ENCODE results near the gene S100PBP. TPM values are rescaled to one million over a fixed set of nuclear protein-coding genes. Genes with fewer than 3 reads are reported as not detected.
A peak's percentile ranks its signal among the peaks of the same experiment; 100 is the strongest.
"Not testable (repeated sequence)": the region's sequence is repeated elsewhere in the genome, so short reads cannot be mapped to it uniquely, and the experiment has no call there.

Gene S100PBP
- total RNA-seq, 4 donors from 2014 or later: 25.4 to 46.9 (median 29.8) TPM

DNA sequence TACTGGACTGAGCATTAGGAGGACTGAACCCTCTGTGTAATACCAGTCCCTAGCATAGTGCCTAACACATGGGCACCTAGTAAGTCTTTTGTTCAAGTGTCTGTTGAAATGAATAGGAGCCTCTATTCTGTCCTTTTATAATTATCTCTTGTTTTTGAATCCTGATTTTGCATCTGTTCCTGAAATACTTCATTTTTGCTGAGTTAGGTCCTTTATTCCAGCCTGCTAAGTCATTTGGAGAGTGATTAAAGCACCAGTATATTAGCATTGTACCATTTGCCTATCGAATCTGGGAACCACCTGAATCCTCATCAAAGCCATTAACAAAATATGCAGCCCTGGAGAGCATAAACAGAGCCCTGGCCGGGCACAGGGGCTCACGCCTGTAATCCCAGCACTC lies 32.6 kb upstream of the S100PBP start:
- Histone ChIP-seq H3K27me3 (no peaks in the 10 kb centered on the region), H3K27ac (no peak overlapping the region), H3K9me3 (no peaks in the 10 kb centered on the region), H3K36me3 (peaks cover 0 to 93% of the 10 kb centered on the region in 2 donors), H3K4me1 (peaks cover 0 to 17% (median 0%) of the 10 kb centered on the region in 3 donors), H3K4me3 (no peak overlapping the region)
- no peak for ATAC-seq
- TF ChIP-seq, protein P1, sequence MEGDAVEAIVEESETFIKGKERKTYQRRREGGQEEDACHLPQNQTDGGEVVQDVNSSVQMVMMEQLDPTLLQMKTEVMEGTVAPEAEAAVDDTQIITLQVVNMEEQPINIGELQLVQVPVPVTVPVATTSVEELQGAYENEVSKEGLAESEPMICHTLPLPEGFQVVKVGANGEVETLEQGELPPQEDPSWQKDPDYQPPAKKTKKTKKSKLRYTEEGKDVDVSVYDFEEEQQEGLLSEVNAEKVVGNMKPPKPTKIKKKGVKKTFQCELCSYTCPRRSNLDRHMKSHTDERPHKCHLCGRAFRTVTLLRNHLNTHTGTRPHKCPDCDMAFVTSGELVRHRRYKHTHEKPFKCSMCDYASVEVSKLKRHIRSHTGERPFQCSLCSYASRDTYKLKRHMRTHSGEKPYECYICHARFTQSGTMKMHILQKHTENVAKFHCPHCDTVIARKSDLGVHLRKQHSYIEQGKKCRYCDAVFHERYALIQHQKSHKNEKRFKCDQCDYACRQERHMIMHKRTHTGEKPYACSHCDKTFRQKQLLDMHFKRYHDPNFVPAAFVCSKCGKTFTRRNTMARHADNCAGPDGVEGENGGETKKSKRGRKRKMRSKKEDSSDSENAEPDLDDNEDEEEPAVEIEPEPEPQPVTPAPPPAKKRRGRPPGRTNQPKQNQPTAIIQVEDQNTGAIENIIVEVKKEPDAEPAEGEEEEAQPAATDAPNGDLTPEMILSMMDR (IDR thresholded peaks at IDR 0.05): no peak
- no peak for TF ChIP-seq EP300 (IDR thresholded peaks at IDR 0.05)
- no peak for TF ChIP-seq POLR2A (IDR thresholded peaks at IDR 0.05)
- TF ChIP-seq POLR2AphosphoS5 (IDR thresholded peaks at IDR 0.05): no peak
- 71 to 83% methylated on average over 1 of the region's 3 CpGs for WGBS, 2 donors (ENCODE audit: low coverage in 1 of 2)

DNA sequence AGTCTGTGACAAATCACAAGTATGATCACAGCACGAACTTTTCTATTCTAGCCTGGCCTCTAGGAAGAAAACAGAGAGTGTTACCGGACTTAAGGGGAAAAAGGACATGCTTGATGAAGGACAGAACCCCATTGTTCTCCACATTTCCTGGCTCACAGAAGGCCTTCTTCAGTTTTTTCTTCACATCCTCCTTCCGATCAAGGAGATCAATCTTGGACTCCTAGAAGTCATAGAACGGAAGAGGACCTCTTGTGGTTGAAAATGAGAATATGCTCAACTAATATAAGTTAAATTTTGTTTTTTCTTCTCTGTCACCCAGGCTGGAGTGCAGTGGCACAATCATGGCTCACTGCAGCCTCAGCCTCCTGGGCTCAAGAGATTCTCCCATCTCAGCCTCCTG lies 30.6 kb upstream of the S100PBP start:
- Histone ChIP-seq H3K27me3 (no peaks in the 10 kb centered on the region), H3K27ac (peak overlapping the region in 1 of 4 donors; percentile 2), H3K36me3 (peaks cover 3 to 91% of the 10 kb centered on the region in 2 donors), H3K4me1 (peaks cover 0 to 18% (median 0%) of the 10 kb centered on the region in 3 donors), H3K9me3 (no peaks in the 10 kb centered on the region), H3K4me3 (no peak overlapping the region)
- WGBS, 2 donors (ENCODE audit: low coverage in 1 of 2): 45 to 50% methylated on average over 4 of the region's 4 CpGs
- TF ChIP-seq POLR2AphosphoS5 (IDR thresholded peaks at IDR 0.05): no peak
- no peak for TF ChIP-seq POLR2A (IDR thresholded peaks at IDR 0.05)
- TF ChIP-seq EP300 (IDR thresholded peaks at IDR 0.05): no peak
- TF ChIP-seq, protein P1 (IDR thresholded peaks at IDR 0.05): peak in 3 of 4 experiments; percentile 28 to 32 (median 31)
- no peak for ATAC-seq

DNA sequence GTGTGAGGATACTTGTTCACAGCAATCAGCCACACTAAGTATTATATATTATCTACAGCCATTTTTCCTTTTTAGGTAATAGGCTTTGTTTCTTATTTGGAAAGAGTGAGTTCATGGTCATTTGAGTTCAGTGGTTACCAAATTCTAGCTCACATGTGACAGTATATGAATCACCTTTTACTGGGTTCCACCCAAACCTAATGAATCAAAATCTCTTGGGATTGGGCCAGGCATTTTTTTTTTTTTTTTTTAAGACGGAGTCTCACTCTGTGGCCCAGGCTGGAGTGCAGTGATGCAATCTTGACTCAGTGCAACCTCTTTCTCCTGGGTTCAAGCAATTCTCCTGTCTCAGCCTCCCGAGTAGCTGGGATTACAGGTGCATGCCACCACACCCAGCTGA lies 28.1 kb upstream of the S100PBP start:
- peak; percentile 66 for TF ChIP-seq POLR2AphosphoS5 (IDR thresholded peaks at IDR 0.05)
- ATAC-seq: peak; percentile 86
- Histone ChIP-seq H3K36me3 (peaks cover 3 to 91% of the 10 kb centered on the region in 2 donors), H3K4me1 (peaks cover 0 to 18% (median 0%) of the 10 kb centered on the region in 3 donors), H3K27ac (peak overlapping the region in 1 of 4 donors; percentile 51)
- H3K4me3 ChIP-seq, H3K9me3 ChIP-seq, H3K27me3 ChIP-seq: not testable (repeated sequence)
- 40% methylated on average over 2 of the region's 2 CpGs; no CpG with 5 or more reads in 1 of the 2 donors for WGBS, 2 donors (ENCODE audit: low coverage in 1 of 2)

DNA sequence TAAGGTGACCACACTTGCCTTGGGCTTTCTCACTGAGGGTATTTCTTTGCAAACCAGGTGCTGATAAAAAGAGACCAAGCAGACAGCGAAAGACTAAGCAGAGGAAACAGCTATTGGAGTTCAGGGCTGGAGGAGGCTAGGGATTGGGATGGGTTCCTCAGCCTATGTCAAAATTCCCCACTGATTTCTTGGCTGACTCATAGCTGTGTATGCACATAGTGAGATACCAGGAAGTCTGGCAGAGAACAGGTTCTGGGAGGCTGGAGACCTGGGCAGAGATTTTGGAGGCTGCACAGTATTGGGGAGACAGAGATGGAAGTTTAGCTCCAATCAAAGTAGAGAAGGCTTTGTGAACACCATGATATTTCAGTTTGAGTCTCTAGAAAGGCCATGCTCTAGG lies 25.6 kb upstream of the S100PBP start:
- Histone ChIP-seq H3K4me3 (no peak overlapping the region), H3K27ac (no peak overlapping the region), H3K27me3 (no peaks in the 10 kb centered on the region), H3K9me3 (no peaks in the 10 kb centered on the region), H3K36me3 (peaks cover 3 to 88% of the 10 kb centered on the region in 2 donors), H3K4me1 (peaks cover 0 to 15% (median 0%) of the 10 kb centered on the region in 3 donors)
- TF ChIP-seq, protein P1 (IDR thresholded peaks at IDR 0.05): no peak
- no peak for TF ChIP-seq POLR2A (IDR thresholded peaks at IDR 0.05)
- no peak for TF ChIP-seq POLR2AphosphoS5 (IDR thresholded peaks at IDR 0.05)
- no peak for TF ChIP-seq EP300 (IDR thresholded peaks at IDR 0.05)
- WGBS, 2 donors (ENCODE audit: low coverage in 1 of 2): 100% methylated on average over 1 of the region's 1 CpG
- no peak for ATAC-seq

DNA sequence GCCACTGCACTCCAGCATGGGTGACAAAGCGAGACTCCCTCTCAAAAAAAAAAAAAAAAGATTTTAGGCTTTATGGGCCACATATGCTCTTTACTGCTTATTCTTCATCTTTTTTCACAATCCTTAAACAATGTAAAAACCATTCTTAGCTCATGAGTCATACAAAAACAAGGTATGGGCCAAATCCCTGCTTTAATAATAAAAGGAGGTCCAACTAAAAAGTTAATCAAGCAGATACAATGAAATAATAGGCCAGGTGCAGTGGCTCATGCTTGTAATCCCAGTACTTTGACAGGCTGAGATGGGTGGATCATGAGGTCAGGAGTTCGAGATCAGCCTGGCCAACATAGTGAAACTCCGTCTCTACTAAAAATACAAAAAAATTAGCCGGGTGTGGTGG lies 21.7 kb upstream of the S100PBP start:
- H3K4me1 ChIP-seq, H3K27ac ChIP-seq, ATAC-seq, H3K9me3 ChIP-seq, H3K4me3 ChIP-seq, H3K27me3 ChIP-seq: not testable (repeated sequence)
- WGBS, 2 donors (ENCODE audit: low coverage in 1 of 2): 89 to 98% methylated on average over 4 of the region's 4 CpGs
- peaks cover 3 to 93% of the 10 kb centered on the region in 2 donors for H3K36me3 ChIP-seq

DNA sequence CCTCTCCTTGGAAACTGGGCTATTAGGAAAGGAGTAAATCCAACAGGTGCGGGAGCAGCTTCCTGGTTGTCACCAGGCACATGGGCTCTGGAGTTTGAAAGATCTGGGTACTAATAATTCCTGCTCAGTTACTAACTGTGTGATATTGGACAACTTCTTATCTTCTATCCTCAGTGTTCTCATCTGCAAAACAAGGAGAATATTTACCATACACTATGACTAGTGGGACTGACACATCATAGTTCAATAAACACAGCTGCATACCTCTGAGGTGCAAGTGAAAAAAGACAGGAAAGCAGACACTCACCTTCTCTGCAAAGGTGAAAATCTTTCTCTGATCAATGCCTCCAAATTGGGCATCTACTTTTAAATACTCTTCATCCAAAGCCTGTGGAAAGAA lies 20.0 kb upstream of the S100PBP start:
- peaks cover 0 to 84% of the 10 kb centered on the region in 2 donors for H3K36me3 ChIP-seq

More for the DNA sequence above, 20.0 kb upstream of the S100PBP start:
- Histone ChIP-seq H3K27me3 (no peaks in the 10 kb centered on the region), H3K4me3 (no peak overlapping the region), H3K4me1 (no peaks in the 10 kb centered on the region), H3K27ac (no peak overlapping the region), H3K9me3 (no peaks in the 10 kb centered on the region)
- WGBS, 2 donors (ENCODE audit: low coverage in 1 of 2): 88% methylated on average over 1 of the region's 1 CpG; no CpG with 5 or more reads in 1 of the 2 donors
- TF ChIP-seq EP300 (IDR thresholded peaks at IDR 0.05) (no peak), POLR2AphosphoS5 (IDR thresholded peaks at IDR 0.05) (no peak), POLR2A (IDR thresholded peaks at IDR 0.05) (no peak)
- TF ChIP-seq, protein P1 (IDR thresholded peaks at IDR 0.05): no peak
- ATAC-seq: no peak
